GM19463 (cell line): ENCODE data around the gene SUMF1.

Experiments
- ATAC-seq: cut with Tn5 transposase; IDR thresholded peaks from one replicate; pipeline ENCODE4 v1.9.1; 2021; ENCODE audit warnings: mild to moderate bottlenecking, moderate library complexity; ENCODE audit not compliant: unreplicated experiment

SUMF1 gene

GRCh38 chr3:4497843-4498324, 30.8 kb upstream of the SUMF1 start:
- ATAC-seq, result no peak

- ATAC-seq, result no peak
Observed at GRCh38 chr3:4497005-4497692, 30.1 kb upstream of the SUMF1 start.

GRCh38 chr3:4496087-4496452, 29.0 kb upstream of the SUMF1 start:
- no peak for ATAC-seq

GRCh38 chr3:4495294-4496086, 28.4 kb upstream of the SUMF1 start:
- no peak for ATAC-seq

- no peak for ATAC-seq
Observed at GRCh38 chr3:4494895-4495264, 27.8 kb upstream of the SUMF1 start.

- ATAC-seq, result no peak
Observed at GRCh38 chr3:4493941-4494894, 27.1 kb upstream of the SUMF1 start.

- peak; percentile 93 for ATAC-seq
Observed at GRCh38 chr3:4493014-4493940, 26.2 kb upstream of the SUMF1 start, which contains the start of gene ITPR1. ITPR1 (plus strand) TSS chr3:4493348; CDS start chr3:4516492, 23,144 bp downstream.

GRCh38 chr3:4492208-4493013, 25.3 kb upstream of the SUMF1 start:
- no peak for ATAC-seq

GRCh38 chr3:4491855-4492207, 24.8 kb upstream of the SUMF1 start:
- no peak for ATAC-seq

GRCh38 chr3:4478261-4478660, 11.2 kb upstream of the SUMF1 start:
- ATAC-seq, result no peak

GRCh38 chr3:4476496-4476895, 9.4 kb upstream of the SUMF1 start:
- ATAC-seq, result no peak

- no peak for ATAC-seq
Observed at GRCh38 chr3:4475804-4476203, 8.7 kb upstream of the SUMF1 start.

- peak; percentile 72 for ATAC-seq
Observed at GRCh38 chr3:4474683-4475490, 7.8 kb upstream of the SUMF1 start.

GRCh38 chr3:4472766-4473165, 5.7 kb upstream of the SUMF1 start:
- ATAC-seq, result no peak

GRCh38 chr3:4472312-4472711, 5.2 kb upstream of the SUMF1 start:
- no peak for ATAC-seq

GRCh38 chr3:4471907-4472306, 4.8 kb upstream of the SUMF1 start:
- ATAC-seq, result no peak

GRCh38 chr3:4467522-4467867, 426 bp upstream of the SUMF1 start:
- ATAC-seq, result no peak

- no peak for ATAC-seq
Observed at GRCh38 chr3:4464576-4464975, 2.5 kb downstream of the SUMF1 start.
